PC-9 (cell line): ENCODE measurements around the gene SORD. TPM values are rescaled to one million over a fixed set of nuclear protein-coding genes. Genes with fewer than 3 reads are reported as not detected.
A peak's percentile ranks its signal among the peaks of the same experiment; 100 is the strongest.

Experiments used
- BruUV-seq: library from RNA; stranded (reverse); fragments of 400-500 nt; replicated peaks from 2 replicates; lab custom pipeline; 2021; lab: Mats Ljungman, UMichigan
- CTCF ChIA-PET: fragments of 300-600 bp; sonication (Branson Sonifier 250); formaldehyde crosslinking; loops from one replicate; lab custom pipeline; 2022; ENCODE audit warnings: antibody characterized with exemption; lab: Charles Lee
- POLR2A ChIA-PET: fragments of 300-600 bp; sonication (Branson Sonifier 250); formaldehyde crosslinking; loops from one replicate; lab custom pipeline; 2022; ENCODE audit warnings: antibody characterized with exemption; ENCODE audit not compliant: unreplicated experiment; lab: Charles Lee
- DNase-seq, 2 experiments: peaks; one replicate each; pipeline versions ENCODE4 v3.0.0 to v3.0.0-alpha.2; 2015 to 2022; ENCODE audit warnings: mixed read lengths in 1 of 2
- H2AFZ ChIP-seq: fragments of 200-600 bp; sonication (generic); 2 replicates; pipeline ENCODE4 v1.8.1; 2017; ENCODE audit warnings: antibody characterized with exemption
- H3F3A ChIP-seq: fragments of 200-600 bp; sonication (generic); 2 replicates; pipeline ENCODE4 v1.8.1; 2017; ENCODE audit warnings: antibody characterized with exemption, mild to moderate bottlenecking, low read depth; ENCODE audit not compliant: insufficient read depth
- H3K27ac ChIP-seq: fragments of 200-600 bp; sonication (generic); 2 replicates; pipeline ENCODE4 v1.6.1; 2016; ENCODE audit warnings: mixed run types
- H3K27me3 ChIP-seq: fragments of 200-600 bp; sonication (generic); 2 replicates; pipeline ENCODE4 v1.6.1; 2016; ENCODE audit warnings: low read depth, mixed run types; ENCODE audit not compliant: insufficient read depth
- H3K36me3 ChIP-seq: fragments of 200-600 bp; sonication (generic); 2 replicates; pipeline ENCODE4 v1.6.1; 2016; ENCODE audit warnings: low read depth, mixed run types
- H3K4me1 ChIP-seq: fragments of 200-600 bp; sonication (generic); replicated peaks from 2 replicates; pipeline ENCODE4 v1.6.1; 2016; ENCODE audit warnings: mixed run types; ENCODE audit not compliant: insufficient read depth
- H3K4me2 ChIP-seq: fragments of 200-600 bp; sonication (generic); 2 replicates; pipeline ENCODE4 v1.6.1; 2017; ENCODE audit warnings: mixed run types
- H3K4me3 ChIP-seq: fragments of 200-600 bp; sonication (generic); 2 replicates; pipeline ENCODE4 v1.6.1; 2016; ENCODE audit warnings: mixed run types
- H3K79me2 ChIP-seq: fragments of 200-600 bp; sonication (generic); 2 replicates; pipeline ENCODE4 v1.6.1; 2017; ENCODE audit warnings: low read depth, mixed run types
- H3K9me2 ChIP-seq: fragments of 200-600 bp; sonication (generic); 2 replicates; pipeline ENCODE4 v1.8.1; 2017; ENCODE audit warnings: mild to moderate bottlenecking; ENCODE audit not compliant: insufficient read depth
- H3K9me3 ChIP-seq: fragments of 200-600 bp; sonication (generic); 2 replicates; pipeline ENCODE4 v1.8.1; 2016; ENCODE audit warnings: low read depth; ENCODE audit not compliant: insufficient read depth
- H4K20me1 ChIP-seq: fragments of 200-600 bp; sonication (generic); 2 replicates; pipeline ENCODE4 v1.8.1; 2017; ENCODE audit not compliant: insufficient read depth
- CTCF ChIP-seq: fragments of 200-600 bp; sonication (generic); conservative IDR thresholded peaks from 2 replicates; pipeline ENCODE4 v1.6.1; 2017; ENCODE audit warnings: mixed run types, antibody characterized with exemption, mild to moderate bottlenecking, moderate library complexity
- EZH2 ChIP-seq: fragments of 200-600 bp; sonication (generic); IDR thresholded peaks from 2 replicates; pipeline ENCODE4 v1.8.0; 2017; ENCODE audit warnings: antibody characterized with exemption, low read depth
- intact Hi-C: fragments of 100-400 bp; cut with micrococcal nuclease; formaldehyde crosslinking; loops from one replicate; pipeline ENCODE4 v1.10.0; 2022; ENCODE audit not compliant: unreplicated experiment
- total RNA-seq: library from RNA; stranded (reverse); gene quantifications from 2 replicates; pipeline ENCODE4 v1.2.3, GENCODE V29; 2021

The SORD gene
- total RNA-seq, 1 experiment from 2014 or later = 66.4 TPM

GRCh38 chr15:45116482-45117307, 93.7 kb downstream of the SORD start:
- BruUV-seq = no TSS peak
- no peak for DNase-seq
- Histone ChIP-seq H3K4me2 (no peak overlapping the region), H3F3A (no peaks in the 10 kb centered on the region), H3K36me3 (no peaks in the 10 kb centered on the region), H3K4me1 (peaks cover 4% of the 10 kb centered on the region; the same call in 1 of the 2 replicates), H3K27ac (no peak overlapping the region), H3K9me2 (no peaks in the 10 kb centered on the region), H3K4me3 (no peak overlapping the region), H4K20me1 (no peaks in the 10 kb centered on the region), H3K9me3 (no peaks in the 10 kb centered on the region), H3K27me3 (peaks cover 3% of the 10 kb centered on the region; the same call in 1 of the 2 replicates), H3K79me2 (no peaks in the 10 kb centered on the region), H2AFZ (no peak overlapping the region)
- TF ChIP-seq EZH2 (no peak), CTCF (no peak)
- CTCF ChIA-PET = no interaction called here
- POLR2A ChIA-PET = no interaction called here
- intact Hi-C loops = loop anchor here (5.0 kb wide), 1 partner anchor 144 kb away; no protein-coding TSS in a partner anchor

GRCh38 chr15:45117308-45118130, 94.5 kb downstream of the SORD start:
- H3K79me2 ChIP-seq = no peaks in the 10 kb centered on the region
- H3F3A ChIP-seq = no peaks in the 10 kb centered on the region
- H3K27me3 ChIP-seq = peaks cover 3% of the 10 kb centered on the region; the same call in 1 of the 2 replicates
- no TSS peak for BruUV-seq
- H2AFZ ChIP-seq = no peak overlapping the region
- no peak overlapping the region for H3K27ac ChIP-seq
- no peaks in the 10 kb centered on the region for H3K9me3 ChIP-seq
- no peak overlapping the region for H3K4me3 ChIP-seq
- ChIA-PET CTCF (interaction anchor here (0.5 to 1.5 kb wide), 10 partner anchors 9 to 298 kb away, joined by 3 to 11 read pairs (median 4); no protein-coding TSS in a partner anchor), POLR2A (interaction anchor here (0.6 kb wide), 1 partner anchor 94 kb away, joined by 3 read pairs; no protein-coding TSS in a partner anchor)
- intact Hi-C loops = loop anchor here (5.0 kb wide), 1 partner anchor 145 kb away; no protein-coding TSS in a partner anchor
- no peaks in the 10 kb centered on the region for H3K9me2 ChIP-seq
- H4K20me1 ChIP-seq = no peaks in the 10 kb centered on the region
- H3K4me2 ChIP-seq = no peak overlapping the region; the same call in 1 of the 2 replicates
- DNase-seq = no peak
- TF ChIP-seq CTCF (no peak), EZH2 (no peak)
- peaks cover 12% of the 10 kb centered on the region; the same call in 1 of the 2 replicates for H3K4me1 ChIP-seq
- H3K36me3 ChIP-seq = no peaks in the 10 kb centered on the region

GRCh38 chr15:45118131-45118588, 95.2 kb downstream of the SORD start:
- intact Hi-C loops = loop anchor here (5.0 kb wide), 1 partner anchor 146 kb away; no protein-coding TSS in a partner anchor
- CTCF ChIA-PET = interaction anchor here (0.5 to 1.5 kb wide), 11 partner anchors 8 to 297 kb away, joined by 3 to 11 read pairs (median 4); no protein-coding TSS in a partner anchor
- Histone ChIP-seq H3K4me3 (no peak overlapping the region), H3F3A (no peaks in the 10 kb centered on the region), H3K36me3 (no peaks in the 10 kb centered on the region), H3K27me3 (peaks cover 3% of the 10 kb centered on the region; the same call in 1 of the 2 replicates), H3K9me3 (no peaks in the 10 kb centered on the region), H3K4me2 (no peak overlapping the region; the same call in 1 of the 2 replicates), H2AFZ (no peak overlapping the region), H4K20me1 (no peaks in the 10 kb centered on the region), H3K9me2 (no peaks in the 10 kb centered on the region), H3K79me2 (no peaks in the 10 kb centered on the region), H3K4me1 (peaks cover 14% of the 10 kb centered on the region; the same call in 1 of the 2 replicates), H3K27ac (no peak overlapping the region)
- POLR2A ChIA-PET = interaction anchor here (0.5 to 0.6 kb wide), 2 partner anchors 95 to 284 kb away, joined by 3 read pairs; a partner anchor contains a TSS
- peak; percentile 70 to 87 for DNase-seq
- TF ChIP-seq EZH2 (no peak), CTCF (peak; percentile 88)
- no TSS peak for BruUV-seq
